Retina (tissue), 1 donor: ENCODE measurements around the gene NRXN3.

Experiments
- DNase-seq: peaks from one replicate; pipeline ENCODE4 v3.0.0-alpha.2; 2016

NRXN3 gene

GRCh38 chr14:79513446-79513845 lies 1343.3 kb downstream of the NRXN3 start:
- no peak for DNase-seq

GRCh38 chr14:79514700-79515099 lies 1344.5 kb downstream of the NRXN3 start:
- no peak for DNase-seq

- DNase-seq, result no peak
These were observed 1345.0 kb downstream of the NRXN3 start for GRCh38 chr14:79515158-79515557.

GRCh38 chr14:79516009-79516408 lies 1345.8 kb downstream of the NRXN3 start:
- peak; percentile 47 for DNase-seq

GRCh38 chr14:79525416-79525815 lies 1355.2 kb downstream of the NRXN3 start:
- no peak for DNase-seq

- DNase-seq, result peak; percentile 49
These were observed 1358.7 kb downstream of the NRXN3 start for GRCh38 chr14:79528828-79529416.

GRCh38 chr14:79530555-79530954 lies 1360.4 kb downstream of the NRXN3 start:
- DNase-seq, result no peak

GRCh38 chr14:79534703-79535353 lies 1364.7 kb downstream of the NRXN3 start:
- DNase-seq, result no peak

- no peak for DNase-seq
These were observed 1370.2 kb downstream of the NRXN3 start for GRCh38 chr14:79540394-79540793.

GRCh38 chr14:79542121-79542520 lies 1371.9 kb downstream of the NRXN3 start:
- no peak for DNase-seq

- no peak for DNase-seq
These were observed 1373.2 kb downstream of the NRXN3 start for GRCh38 chr14:79543348-79543747.

GRCh38 chr14:79543967-79544697 lies 1374.0 kb downstream of the NRXN3 start:
- no peak for DNase-seq

- no peak for DNase-seq
These were observed 1374.5 kb downstream of the NRXN3 start for GRCh38 chr14:79544698-79545070.

- no peak for DNase-seq
These were observed 1378.7 kb downstream of the NRXN3 start for GRCh38 chr14:79548836-79549235.

GRCh38 chr14:79549515-79549914 lies 1379.3 kb downstream of the NRXN3 start:
- DNase-seq, result no peak

GRCh38 chr14:79551523-79551922 lies 1381.3 kb downstream of the NRXN3 start:
- DNase-seq, result peak; percentile 43

- DNase-seq, result no peak
These were observed 1382.6 kb downstream of the NRXN3 start for GRCh38 chr14:79552778-79553177.

- no peak for DNase-seq
These were observed 1384.6 kb downstream of the NRXN3 start for GRCh38 chr14:79554816-79555215.

- DNase-seq, result no peak
These were observed 1385.3 kb downstream of the NRXN3 start for GRCh38 chr14:79555429-79555828.

GRCh38 chr14:79557309-79557708 lies 1387.1 kb downstream of the NRXN3 start:
- no peak for DNase-seq

GRCh38 chr14:79562185-79562584 lies 1392.0 kb downstream of the NRXN3 start:
- DNase-seq, result no peak

GRCh38 chr14:79564371-79564770 lies 1394.2 kb downstream of the NRXN3 start:
- DNase-seq, result no peak

GRCh38 chr14:79567306-79567705 lies 1397.1 kb downstream of the NRXN3 start:
- no peak for DNase-seq

- no peak for DNase-seq
These were observed 1398.4 kb downstream of the NRXN3 start for GRCh38 chr14:79568594-79568993.
